Common myeloid progenitor, CD34-positive (primary cell): ENCODE results near the gene DPYD.

Experiments
- CTCF ChIA-PET: fragments of 350-600 bp; sonication (Branson Sonifier 250); formaldehyde crosslinking; loops from one replicate; lab custom pipeline; 2021; ENCODE audit warnings: antibody characterized with exemption; lab: Charles Lee
- POLR2A ChIA-PET: fragments of 350-600 bp; sonication (Branson Sonifier 250); formaldehyde crosslinking; loops from one replicate; lab custom pipeline; 2021; ENCODE audit warnings: antibody characterized with exemption; lab: Charles Lee
- DNase-seq, 3 donors: peaks; one replicate each; pipeline versions ENCODE4 v3.0.0 to v3.0.0-alpha.2; 2013
- H3K27ac ChIP-seq, 2 experiments: 1 replicate in 1 of 2; 2 replicates in 1 of 2; pipeline ENCODE4 v1.7.0; 2013; ENCODE audit warnings: inconsistent platforms in 2 of 2, low read length in 2 of 2, mild to moderate bottlenecking in 2 of 2, low read depth in 1 of 2, moderate library complexity in 1 of 2; ENCODE audit not compliant: severe bottlenecking in 2 of 2, insufficient read depth in 1 of 2, poor library complexity in 1 of 2
- H3K27me3 ChIP-seq, 5 experiments: replicated peaks in 2 of 5; 1 replicate in 3 of 5; 2 replicates in 2 of 5; pipeline versions ENCODE4 v1.6.1 to v1.7.0; 2013; ENCODE audit warnings: low read length in 4 of 5, mild to moderate bottlenecking in 2 of 5, moderate library complexity in 2 of 5, inconsistent platforms in 1 of 5; ENCODE audit not compliant: insufficient read depth in 5 of 5, control insufficient read depth in 4 of 5
- H3K36me3 ChIP-seq, 4 experiments: 1 replicate in 2 of 4; 2 replicates in 2 of 4; pipeline versions ENCODE4 v1.6.1 to v1.7.0; 2013; ENCODE audit warnings: low read length in 3 of 4, control low read depth in 1 of 4, mild to moderate bottlenecking in 1 of 4; ENCODE audit not compliant: control insufficient read depth in 4 of 4, insufficient read depth in 4 of 4
- H3K4me1 ChIP-seq, 4 experiments: 1 replicate in 3 of 4; 2 replicates in 1 of 4; pipeline versions ENCODE4 v1.6.1 to v1.7.1; 2013; ENCODE audit warnings: low read length in 3 of 4, mild to moderate bottlenecking in 3 of 4, control low read depth in 1 of 4, inconsistent platforms in 1 of 4, moderate library complexity in 1 of 4; ENCODE audit not compliant: control insufficient read depth in 4 of 4, insufficient read depth in 4 of 4; ENCODE audit errors: control extremely low read depth in 1 of 4
- H3K4me3 ChIP-seq, 7 experiments: 1 replicate in 4 of 7; 2 replicates in 3 of 7; pipeline versions ENCODE4 v1.5.1 to v1.7.0; 2013; ENCODE audit warnings: mild to moderate bottlenecking in 7 of 7, low read length in 6 of 7, moderate library complexity in 6 of 7, inconsistent platforms in 2 of 7, low read depth in 2 of 7, control low read depth in 1 of 7; ENCODE audit not compliant: insufficient read depth in 4 of 7, control insufficient read depth in 1 of 7; ENCODE audit errors: extremely low read depth in 1 of 7
- H3K9me3 ChIP-seq, 5 experiments: 1 replicate in 4 of 5; 2 replicates in 1 of 5; pipeline versions ENCODE4 v1.6.1 to v1.7.1; 2013; ENCODE audit warnings: low read length in 4 of 5, mild to moderate bottlenecking in 2 of 5, inconsistent platforms in 1 of 5, low read depth in 1 of 5, moderate library complexity in 1 of 5; ENCODE audit not compliant: control insufficient read depth in 4 of 5, insufficient read depth in 2 of 5; ENCODE audit errors: control extremely low read depth in 1 of 5
- WGBS: methylation state at CpG from one replicate; pipeline ENCODE4 v1.1.5; 2013; ENCODE audit not compliant: insufficient coverage; 5-methylcytosine and 5-hydroxymethylcytosine counted together

The DPYD gene

GRCh38 chr1:97145321-97145956, 775.4 kb downstream of the DPYD start:
- no peak for DNase-seq
- Histone ChIP-seq H3K9me3 (no peaks in the 10 kb centered on the region), H3K36me3 (peaks cover 0 to 2% (median under 1%) of the 10 kb centered on the region in 4 experiments), H3K27ac (no peak overlapping the region), H3K4me3 (no peak overlapping the region), H3K27me3 (no peaks in the 10 kb centered on the region), H3K4me1 (no peaks in the 10 kb centered on the region)
- 100% methylated on average over 2 of the region's 6 CpGs for whole genome bisulfite sequencing
- ChIA-PET POLR2A (no interaction called here), CTCF (no interaction called here)

- no peaks in the 10 kb centered on the region for H3K27me3 ChIP-seq
- H3K36me3 ChIP-seq = peaks cover 0 to 2% (median under 1%) of the 10 kb centered on the region in 4 experiments
- ChIA-PET CTCF (no interaction called here), POLR2A (no interaction called here)
- H3K4me3 ChIP-seq = no peak overlapping the region
- no peak for DNase-seq
- no peaks in the 10 kb centered on the region for H3K9me3 ChIP-seq
- no peak overlapping the region for H3K27ac ChIP-seq
- H3K4me1 ChIP-seq = no peaks in the 10 kb centered on the region
Observed at GRCh38 chr1:97144527-97144926, 776.3 kb downstream of the DPYD start.

DNA sequence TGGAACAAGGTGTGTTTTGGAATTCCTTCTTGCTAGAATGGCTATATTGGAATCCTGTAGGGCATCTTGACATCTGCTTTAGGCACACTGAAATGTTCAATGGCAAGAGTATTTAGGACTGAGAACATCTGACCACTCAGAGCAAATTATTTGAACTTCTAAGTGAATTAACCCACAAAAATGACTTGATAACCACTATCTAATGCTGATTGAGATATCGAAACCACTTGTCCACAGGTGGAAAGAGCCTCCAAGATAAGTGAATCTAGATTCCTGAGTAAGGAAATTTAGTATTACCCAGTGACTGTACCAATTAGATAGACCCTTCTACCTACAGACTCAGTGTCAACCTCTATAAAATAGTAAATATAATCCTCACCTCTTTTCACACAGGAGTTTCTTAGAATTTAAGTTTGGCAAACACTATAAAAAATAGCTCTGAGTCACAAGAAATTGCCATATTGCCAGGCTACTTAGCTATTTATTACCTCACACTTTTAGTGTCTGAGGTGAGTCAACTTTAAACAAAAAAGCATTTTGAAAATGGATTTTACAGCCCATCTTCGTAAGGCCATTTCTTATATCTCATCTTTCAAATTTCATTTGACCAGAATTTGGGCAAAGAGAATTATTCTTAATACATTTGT, 777.5 kb downstream of the DPYD start:
- DNase-seq = no peak
- no peak overlapping the region for H3K4me3 ChIP-seq
- ChIA-PET CTCF (no interaction called here), POLR2A (no interaction called here)
- H3K27ac ChIP-seq = no peak overlapping the region
- H3K27me3 ChIP-seq = no peaks in the 10 kb centered on the region
- H3K9me3 ChIP-seq = no peaks in the 10 kb centered on the region
- peaks cover 0 to 2% (median under 1%) of the 10 kb centered on the region in 4 experiments for H3K36me3 ChIP-seq
- H3K4me1 ChIP-seq = peaks cover 0 to 5% (median 4%) of the 10 kb centered on the region in 4 experiments
- 100% methylated on average over 1 of the region's 2 CpGs for WGBS

GRCh38 chr1:97140611-97141010, 780.2 kb downstream of the DPYD start:
- peaks cover 0 to 2% (median under 1%) of the 10 kb centered on the region in 4 experiments for H3K36me3 ChIP-seq
- H3K27me3 ChIP-seq = no peaks in the 10 kb centered on the region
- H3K9me3 ChIP-seq = no peaks in the 10 kb centered on the region
- ChIA-PET CTCF (no interaction called here), POLR2A (no interaction called here)
- no peak overlapping the region for H3K4me3 ChIP-seq
- H3K4me1 ChIP-seq = peaks cover 1 to 12% (median 10%) of the 10 kb centered on the region in 4 experiments
- WGBS = 100% methylated on average over 2 of the region's 3 CpGs
- H3K27ac ChIP-seq = no peak overlapping the region
- DNase-seq = no peak

- 100% methylated on average over 1 of the region's 2 CpGs for WGBS
- no peak for DNase-seq
- CTCF ChIA-PET = interaction anchor here (1.2 to 1.8 kb wide), 2 partner anchors 43 to 914 kb away, joined by 4 to 6 read pairs; no protein-coding TSS in a partner anchor
Observed at GRCh38 chr1:97139512-97139911, 781.3 kb downstream of the DPYD start.

GRCh38 chr1:97138515-97139032, 782.3 kb downstream of the DPYD start:
- peak overlapping the region in 1 of 2 experiments; percentile 16 for H3K27ac ChIP-seq
- H3K4me3 ChIP-seq = peak overlapping the region in 2 of 7 experiments; percentile 69 to 71
- no peaks in the 10 kb centered on the region for H3K27me3 ChIP-seq
- H3K4me1 ChIP-seq = peaks cover 1 to 12% (median 10%) of the 10 kb centered on the region in 4 experiments
- DNase-seq = peak in 1 of 3 donors; percentile 24
- no CpG with 5 or more reads among the region's 4 CpGs for WGBS
- CTCF ChIA-PET = interaction anchor here (0.6 to 1.8 kb wide), 7 partner anchors 9 to 915 kb away, joined by 3 to 10 read pairs (median 4); no protein-coding TSS in a partner anchor
- POLR2A ChIA-PET = no interaction called here
- H3K9me3 ChIP-seq = no peaks in the 10 kb centered on the region
- H3K36me3 ChIP-seq = no peaks in the 10 kb centered on the region

More at GRCh38 chr1:97139512-97139911, 781.3 kb downstream of the DPYD start:
- H3K27ac ChIP-seq = no peak overlapping the region
- H3K27me3 ChIP-seq = no peaks in the 10 kb centered on the region
- peaks cover 1 to 12% (median 10%) of the 10 kb centered on the region in 4 experiments for H3K4me1 ChIP-seq
- H3K9me3 ChIP-seq = no peaks in the 10 kb centered on the region
- H3K4me3 ChIP-seq = no peak overlapping the region
- POLR2A ChIA-PET = no interaction called here
- H3K36me3 ChIP-seq = no peaks in the 10 kb centered on the region
